AG10803 (cell line): Measurements from ENCODE around the gene ERCC6L.
A peak's percentile ranks its signal among the peaks of the same experiment; 100 is the strongest.

Experiments used
- DNase-seq: peaks from one replicate; pipeline ENCODE4 v3.0.0; 2010; ENCODE audit warnings: low read depth
- H3K4me3 ChIP-seq: 2 replicates; pipeline ENCODE4 v1.5.1; 2011; ENCODE audit warnings: mild to moderate bottlenecking, low read length, control low read depth
- CTCF ChIP-seq: conservative IDR thresholded peaks from 2 replicates; pipeline ENCODE4 v1.5.1; 2011; ENCODE audit warnings: mild to moderate bottlenecking, low read length, control low read depth, inconsistent platforms

The ERCC6L gene

DNA sequence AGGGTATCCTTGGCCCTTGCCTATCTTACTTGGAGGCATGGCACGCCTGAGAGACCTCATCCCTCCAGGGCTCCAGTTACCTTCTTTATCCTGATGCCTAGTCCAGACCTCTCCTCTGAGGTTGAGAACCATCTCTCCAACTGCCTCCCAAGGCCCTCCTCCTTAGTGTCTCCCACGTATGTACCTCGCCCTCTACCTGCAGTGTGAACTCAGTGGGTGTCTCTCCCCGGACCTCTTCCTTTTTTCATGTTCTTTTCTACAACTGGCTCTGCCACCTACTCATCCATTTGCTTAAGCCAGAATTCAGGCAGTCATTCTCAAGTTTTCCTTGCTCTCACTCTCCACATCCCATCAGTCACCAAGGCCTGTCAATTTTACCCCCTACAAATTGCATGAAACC lies 21.6 kb upstream of the ERCC6L start:
- TF ChIP-seq CTCF: no peak
- no peak overlapping the region for H3K4me3 ChIP-seq
- no peak for DNase-seq

- no peak overlapping the region for H3K4me3 ChIP-seq
- no peak for TF ChIP-seq CTCF
- DNase-seq: peak; percentile 80
These were observed 19.3 kb upstream of the ERCC6L start for GRCh38 chrX:72258174-72258573.

DNA sequence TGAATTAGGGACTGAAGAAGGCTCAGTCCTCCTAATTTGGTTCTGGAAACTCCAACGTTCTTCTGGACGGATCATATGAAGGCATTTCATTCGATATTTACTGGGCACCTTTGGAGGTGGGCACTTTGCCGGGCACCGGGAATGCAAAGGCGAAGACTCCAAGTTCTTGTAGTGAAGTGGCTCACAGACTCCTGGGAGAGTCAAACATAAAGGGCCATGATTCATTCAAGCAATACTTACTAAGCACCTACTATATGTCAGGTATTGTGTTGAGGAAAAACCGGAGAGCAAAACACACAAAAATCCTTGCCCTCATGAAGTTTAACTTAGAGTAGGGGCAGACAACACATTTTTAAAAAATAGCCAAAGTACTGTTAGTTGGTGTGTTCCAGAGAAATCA lies 17.0 kb upstream of the ERCC6L start:
- no peak overlapping the region for H3K4me3 ChIP-seq
- TF ChIP-seq CTCF: no peak
- DNase-seq: no peak

DNA sequence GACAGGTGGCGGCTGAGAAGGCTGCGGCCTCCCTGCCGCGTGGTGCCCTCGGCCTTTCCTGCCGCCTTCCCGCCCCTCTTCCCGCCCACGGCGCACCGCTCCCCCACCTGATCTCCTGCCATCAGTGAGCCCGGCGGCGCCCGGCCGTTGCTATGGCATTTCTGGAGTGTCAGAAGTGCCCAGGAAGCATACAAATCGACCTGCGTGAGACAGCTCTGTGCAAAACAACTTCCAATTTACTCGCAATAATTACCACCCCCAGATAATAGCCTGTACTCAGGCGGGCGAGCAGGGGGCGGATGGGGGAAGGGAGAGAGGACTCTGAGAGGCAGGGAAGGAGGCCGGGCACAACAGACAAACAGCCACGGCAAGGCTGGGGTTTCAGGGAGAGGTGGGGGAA lies 16.6 kb upstream of the ERCC6L start:
- no peak overlapping the region for H3K4me3 ChIP-seq
- no peak for TF ChIP-seq CTCF
- no peak for DNase-seq

- no peak for DNase-seq
- H3K4me3 ChIP-seq: no peak overlapping the region
- no peak for TF ChIP-seq CTCF
These were observed 16.0 kb upstream of the ERCC6L start for GRCh38 chrX:72254816-72255215.

DNA sequence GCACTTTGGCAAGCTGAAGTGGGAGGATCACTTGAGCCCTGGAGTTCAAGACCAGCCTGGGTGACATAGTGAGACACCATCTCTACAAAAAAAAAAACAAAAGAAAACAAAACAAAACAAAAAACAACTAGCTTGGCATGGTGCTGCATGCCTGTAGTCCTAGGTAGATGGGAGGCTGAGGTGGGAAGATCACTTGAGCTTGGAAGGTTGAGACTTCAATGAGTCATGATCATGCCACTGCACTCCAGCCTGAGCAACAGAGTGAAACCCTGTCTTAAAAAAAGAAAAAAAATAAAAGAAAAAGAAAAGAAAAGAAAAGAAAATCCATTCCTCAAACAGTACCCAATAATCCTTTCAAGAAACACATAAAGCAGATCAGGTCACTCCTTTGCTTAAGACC lies 14.9 kb upstream of the ERCC6L start:
- no peak for DNase-seq
- H3K4me3 ChIP-seq: no peak overlapping the region
- no peak for TF ChIP-seq CTCF

GRCh38 chrX:72247206-72247942 lies 8.5 kb upstream of the ERCC6L start:
- no peak for TF ChIP-seq CTCF
- DNase-seq: no peak
- H3K4me3 ChIP-seq: no peak overlapping the region
